OCI-LY3 (cell line): ENCODE results near the gene UBASH3A.

ENCODE experiments used
- H2AFZ ChIP-seq: fragments of 200-600, 300-600 bp; shearing (Covaris generic); 2 replicates; pipeline ENCODE4 v1.6.0; 2014; ENCODE audit warnings: antibody characterized with exemption, low read depth, low read length
- H3K27ac ChIP-seq: fragments of 200-600, 300-600 bp; sonication (generic); 2 replicates; pipeline ENCODE4 v1.5.1; 2014; ENCODE audit warnings: mild to moderate bottlenecking, low read length, moderate library complexity, mixed read lengths
- H3K27me3 ChIP-seq: fragments of 200-600, 300-600 bp; sonication (generic); 2 replicates; pipeline ENCODE4 v1.6.1; 2014; ENCODE audit warnings: low read depth, low read length, mixed read lengths
- H3K36me3 ChIP-seq: fragments of 200-600, 300-600 bp; sonication (generic); replicated peaks from 2 replicates; pipeline ENCODE3; 2014; ENCODE audit warnings: low read depth, low read length, mixed read lengths
- H3K4me1 ChIP-seq: fragments of 300-600, 200-600 bp; sonication (generic); 2 replicates; pipeline ENCODE4 v1.6.1; 2014; ENCODE audit warnings: low read length, mixed read lengths
- H3K4me2 ChIP-seq: fragments of 200-600, 300-600 bp; sonication (generic); 2 replicates; pipeline ENCODE4 v1.6.1; 2014; ENCODE audit warnings: low read length, mixed read lengths
- H3K4me3 ChIP-seq: fragments of 300-600, 200-600 bp; sonication (generic); 2 replicates; pipeline ENCODE4 v1.5.1; 2014; ENCODE audit warnings: antibody characterized with exemption, mild to moderate bottlenecking, low read length, moderate library complexity
- H3K79me2 ChIP-seq: fragments of 300-600, 200-600 bp; shearing (Covaris generic); 2 replicates; pipeline ENCODE4 v1.6.1; 2014; ENCODE audit warnings: mild to moderate bottlenecking, low read length, mixed read lengths
- H3K9ac ChIP-seq: fragments of 300-600, 200-600 bp; shearing (Covaris generic); 2 replicates; pipeline ENCODE4 v1.6.0; 2014; ENCODE audit warnings: mild to moderate bottlenecking, low read length, moderate library complexity
- H3K9me3 ChIP-seq: fragments of 200-600, 300-600 bp; shearing (Covaris generic); 2 replicates; pipeline ENCODE4 v1.6.1; 2014; ENCODE audit warnings: low read length, mixed read lengths; ENCODE audit not compliant: insufficient read depth
- H4K20me1 ChIP-seq: fragments of 200-600, 300-600 bp; sonication (generic); 2 replicates; pipeline ENCODE4 v1.6.1; 2016; ENCODE audit warnings: low read length, mixed read lengths; ENCODE audit not compliant: insufficient read depth
- CTCF ChIP-seq: fragments of 200-600, 300-600 bp; sonication (generic); IDR thresholded peaks from 2 replicates; pipeline ENCODE4 v1.5.1; 2014; ENCODE audit warnings: antibody characterized with exemption, low read length, low read depth
- EZH2phosphoT487 ChIP-seq: fragments of 200-600 bp; shearing (Covaris generic); IDR thresholded peaks from 2 replicates; pipeline ENCODE4 v1.6.1; 2018; ENCODE audit warnings: antibody characterized with exemption, mixed run types, low read depth

Gene UBASH3A

GRCh38 chr21:42377211-42377950 is 26.3 kb upstream of the UBASH3A start:
- TF ChIP-seq EZH2phosphoT487 (no peak), CTCF (no peak)
- H3K79me2 ChIP-seq: no peaks in the 10 kb centered on the region
- no peaks in the 10 kb centered on the region for H3K36me3 ChIP-seq
- no peak overlapping the region for H3K4me2 ChIP-seq
- no peaks in the 10 kb centered on the region for H4K20me1 ChIP-seq
- H3K9ac ChIP-seq: no peak overlapping the region
- H3K4me1 ChIP-seq: no peaks in the 10 kb centered on the region
- no peaks in the 10 kb centered on the region for H3K27me3 ChIP-seq
- no peak overlapping the region for H3K4me3 ChIP-seq
- H2AFZ ChIP-seq: no peak overlapping the region
- peaks cover 6% of the 10 kb centered on the region; the same call in 1 of the 2 replicates for H3K9me3 ChIP-seq
- no peak overlapping the region for H3K27ac ChIP-seq

GRCh38 chr21:42377951-42378340 is 25.8 kb upstream of the UBASH3A start:
- no peak overlapping the region for H3K4me3 ChIP-seq
- TF ChIP-seq CTCF: no peak
- TF ChIP-seq EZH2phosphoT487: no peak
- H3K79me2 ChIP-seq: no peaks in the 10 kb centered on the region
- H4K20me1 ChIP-seq: no peaks in the 10 kb centered on the region
- H3K9me3 ChIP-seq: peaks cover 6% of the 10 kb centered on the region; the same call in 1 of the 2 replicates
- H3K36me3 ChIP-seq: no peaks in the 10 kb centered on the region
- H2AFZ ChIP-seq: no peak overlapping the region
- no peak overlapping the region for H3K27ac ChIP-seq
- no peaks in the 10 kb centered on the region for H3K4me1 ChIP-seq
- H3K27me3 ChIP-seq: no peaks in the 10 kb centered on the region
- no peak overlapping the region for H3K9ac ChIP-seq
- H3K4me2 ChIP-seq: no peak overlapping the region

GRCh38 chr21:42378418-42378817 is 25.3 kb upstream of the UBASH3A start:
- no peaks in the 10 kb centered on the region for H3K27me3 ChIP-seq
- H3K4me2 ChIP-seq: no peak overlapping the region
- TF ChIP-seq CTCF: no peak
- TF ChIP-seq EZH2phosphoT487: no peak
- no peak overlapping the region for H3K27ac ChIP-seq
- H3K9ac ChIP-seq: no peak overlapping the region
- H3K79me2 ChIP-seq: no peaks in the 10 kb centered on the region
- H3K9me3 ChIP-seq: peaks cover 6% of the 10 kb centered on the region; the same call in 1 of the 2 replicates
- H3K36me3 ChIP-seq: no peaks in the 10 kb centered on the region
- H3K4me1 ChIP-seq: no peaks in the 10 kb centered on the region
- no peak overlapping the region for H3K4me3 ChIP-seq
- no peak overlapping the region for H2AFZ ChIP-seq
- no peaks in the 10 kb centered on the region for H4K20me1 ChIP-seq

GRCh38 chr21:42379426-42380215 is 24.1 kb upstream of the UBASH3A start:
- Histone ChIP-seq H4K20me1 (no peaks in the 10 kb centered on the region), H3K27me3 (no peaks in the 10 kb centered on the region), H3K27ac (no peak overlapping the region), H3K4me2 (no peak overlapping the region), H3K4me1 (no peaks in the 10 kb centered on the region), H2AFZ (no peak overlapping the region), H3K79me2 (no peaks in the 10 kb centered on the region), H3K9me3 (peaks cover 6% of the 10 kb centered on the region; the same call in 1 of the 2 replicates), H3K36me3 (no peaks in the 10 kb centered on the region), H3K4me3 (no peak overlapping the region), H3K9ac (no peak overlapping the region)
- TF ChIP-seq CTCF: no peak
